Anterior cingulate cortex (tissue), 58 donors: Measurements from ENCODE around the gene KCNMB2.
A peak's percentile ranks its signal among the peaks of the same experiment; 100 is the strongest.

Source experiments
- DNase-seq, 58 donors: peaks; one replicate each; lab custom pipeline; 2025; lab: John Stamatoyannopoulos, UW

Gene KCNMB2

GRCh38 chr3:178562947-178563232, 26.7 kb downstream of the KCNMB2 start:
- DNase-seq: no peak

- no peak for DNase-seq
Measured at GRCh38 chr3:178567611-178568010, 31.4 kb downstream of the KCNMB2 start.

GRCh38 chr3:178568155-178568731, 32.0 kb downstream of the KCNMB2 start:
- DNase-seq: no peak

- no peak for DNase-seq
Measured at GRCh38 chr3:178568911-178569310, 32.7 kb downstream of the KCNMB2 start.

GRCh38 chr3:178569826-178570225, 33.6 kb downstream of the KCNMB2 start:
- DNase-seq: no peak

GRCh38 chr3:178583963-178584575, 47.8 kb downstream of the KCNMB2 start:
- DNase-seq: no peak

GRCh38 chr3:178584722-178585380, 48.6 kb downstream of the KCNMB2 start:
- DNase-seq: no peak

GRCh38 chr3:178585454-178585853, 49.2 kb downstream of the KCNMB2 start:
- DNase-seq: no peak

- no peak for DNase-seq
Measured at GRCh38 chr3:178586076-178586475, 49.8 kb downstream of the KCNMB2 start.

- DNase-seq: no peak
Measured at GRCh38 chr3:178588628-178589027, 52.4 kb downstream of the KCNMB2 start.

GRCh38 chr3:178593786-178594185, 57.5 kb downstream of the KCNMB2 start:
- DNase-seq: no peak

- peak in 3 of 58 donors; percentile 0 to 38 (median 5) for DNase-seq
Measured at GRCh38 chr3:178597371-178597770, 61.1 kb downstream of the KCNMB2 start.

- peak in 1 of 58 donors; percentile 1 for DNase-seq
Measured at GRCh38 chr3:178602856-178603255, 66.6 kb downstream of the KCNMB2 start.

- no peak for DNase-seq
Measured at GRCh38 chr3:178603735-178604134, 67.5 kb downstream of the KCNMB2 start.

- no peak for DNase-seq
Measured at GRCh38 chr3:178618197-178618596, 82.0 kb downstream of the KCNMB2 start.

GRCh38 chr3:178618896-178619295, 82.7 kb downstream of the KCNMB2 start:
- no peak for DNase-seq

- DNase-seq: no peak
Measured at GRCh38 chr3:178623666-178624255, 87.5 kb downstream of the KCNMB2 start.

GRCh38 chr3:178624276-178624675, 88.0 kb downstream of the KCNMB2 start:
- no peak for DNase-seq

GRCh38 chr3:178625053-178625600, 88.9 kb downstream of the KCNMB2 start:
- DNase-seq: no peak

- no peak for DNase-seq
Measured at GRCh38 chr3:178628037-178628436, 91.8 kb downstream of the KCNMB2 start.

- no peak for DNase-seq
Measured at GRCh38 chr3:178629430-178630178, 93.4 kb downstream of the KCNMB2 start.
